NT2/D1 (cell line): Measurements from ENCODE around the gene BCO2.

Source experiments
- SUZ12 ChIP-seq: IDR thresholded peaks from 2 replicates; pipeline ENCODE4 v1.6.1; 2011; ENCODE audit not compliant: insufficient read length, insufficient read depth; ENCODE audit errors: extremely low read depth
- YY1 ChIP-seq: IDR thresholded peaks from 2 replicates; pipeline ENCODE4 v1.6.1; 2011; ENCODE audit not compliant: insufficient read length, insufficient read depth
- ZNF274 ChIP-seq: IDR thresholded peaks from 2 replicates; pipeline ENCODE4 v1.6.1; 2011; ENCODE audit warnings: mild to moderate bottlenecking, low read depth, low read length

DNA sequence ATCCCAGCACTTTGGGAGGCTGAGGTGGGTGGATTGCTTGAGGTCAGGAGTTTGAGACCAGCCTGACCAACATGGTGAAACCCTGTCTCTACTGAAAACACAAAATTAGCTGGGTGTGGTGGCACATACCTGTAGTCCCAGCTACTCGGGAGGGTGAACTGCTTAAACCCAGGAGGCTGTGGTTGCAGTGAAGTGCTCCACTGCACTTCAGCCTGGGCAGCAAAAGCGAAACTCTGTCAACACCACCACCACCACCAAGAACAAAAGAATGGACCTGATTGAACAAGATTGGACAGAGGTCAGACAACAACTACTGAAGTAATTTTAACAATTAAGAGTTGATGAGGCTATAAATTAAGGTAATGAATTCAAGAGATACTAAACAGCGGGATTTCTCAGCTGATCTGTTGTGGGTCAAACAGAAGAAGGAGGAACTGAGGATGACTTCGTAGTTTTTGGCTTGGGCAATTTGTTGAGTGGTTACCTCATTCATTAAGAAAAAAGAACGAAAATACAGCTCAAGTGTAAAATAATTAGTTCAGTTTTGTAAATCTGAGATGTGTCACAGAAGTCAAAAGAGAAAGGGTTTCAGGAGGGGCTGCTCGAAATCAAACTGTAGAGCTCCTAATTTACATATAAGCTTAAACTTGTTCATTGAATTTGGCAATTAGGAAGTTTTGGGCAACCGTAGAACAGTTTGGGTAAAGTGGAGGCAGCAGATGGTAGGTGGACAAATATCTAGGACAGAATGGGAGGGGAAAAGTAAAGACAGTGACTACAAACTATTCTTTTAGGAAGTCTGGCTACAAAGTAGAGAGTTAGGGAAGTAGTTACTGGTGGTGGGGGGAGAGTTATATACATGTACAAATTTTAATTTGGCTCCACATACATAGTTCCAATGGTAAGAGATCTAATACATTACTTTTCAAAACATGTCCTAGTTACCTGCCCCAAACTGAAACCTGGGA, 15.9 kb upstream of the BCO2 start:
- TF ChIP-seq YY1 (no peak), SUZ12 (no peak), ZNF274 (no peak)
